Fibroblast of skin of right biceps (primary cell): ENCODE data around the gene PSME2.
A peak's percentile ranks its signal among the peaks of the same experiment; 100 is the strongest.

ENCODE experiments used
- DNase-seq: peaks from one replicate; pipeline ENCODE4 v3.0.0-alpha.2; 2013

Gene PSME2, protein sequence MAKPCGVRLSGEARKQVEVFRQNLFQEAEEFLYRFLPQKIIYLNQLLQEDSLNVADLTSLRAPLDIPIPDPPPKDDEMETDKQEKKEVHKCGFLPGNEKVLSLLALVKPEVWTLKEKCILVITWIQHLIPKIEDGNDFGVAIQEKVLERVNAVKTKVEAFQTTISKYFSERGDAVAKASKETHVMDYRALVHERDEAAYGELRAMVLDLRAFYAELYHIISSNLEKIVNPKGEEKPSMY

DNA sequence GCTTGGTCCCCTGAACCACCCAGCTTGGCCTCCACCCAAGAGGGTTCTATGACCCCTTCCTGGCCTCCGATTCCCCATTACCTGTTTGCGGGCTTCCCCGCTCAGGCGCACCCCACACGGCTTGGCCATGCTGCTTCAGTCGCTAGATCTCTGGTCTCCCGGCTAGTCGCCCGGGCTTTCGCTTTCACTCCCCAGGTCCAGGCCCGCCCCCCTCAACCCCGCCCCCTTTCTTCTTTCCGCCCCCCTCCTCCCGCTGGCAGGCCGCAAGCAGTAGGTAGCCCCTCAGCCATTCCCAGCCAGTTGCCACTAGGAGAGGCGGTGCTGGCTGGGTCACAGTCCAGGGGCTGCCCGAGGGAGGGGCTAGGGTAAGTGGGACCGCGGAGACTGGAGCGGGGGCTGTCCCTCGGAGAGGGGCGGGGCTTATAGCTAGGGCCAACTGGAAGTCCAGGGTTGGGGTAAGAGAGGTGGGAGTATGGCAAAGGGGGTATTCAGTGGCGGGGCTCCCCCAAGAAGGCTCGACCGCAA lies at the start of gene PSME2:
Gene PSME2, minus strand, starts transcription at position 158 of the 525 bp plus-strand sequence. Its CDS starts 29 bp downstream, at position 129.
- peak; percentile 98 for DNase-seq

DNA sequence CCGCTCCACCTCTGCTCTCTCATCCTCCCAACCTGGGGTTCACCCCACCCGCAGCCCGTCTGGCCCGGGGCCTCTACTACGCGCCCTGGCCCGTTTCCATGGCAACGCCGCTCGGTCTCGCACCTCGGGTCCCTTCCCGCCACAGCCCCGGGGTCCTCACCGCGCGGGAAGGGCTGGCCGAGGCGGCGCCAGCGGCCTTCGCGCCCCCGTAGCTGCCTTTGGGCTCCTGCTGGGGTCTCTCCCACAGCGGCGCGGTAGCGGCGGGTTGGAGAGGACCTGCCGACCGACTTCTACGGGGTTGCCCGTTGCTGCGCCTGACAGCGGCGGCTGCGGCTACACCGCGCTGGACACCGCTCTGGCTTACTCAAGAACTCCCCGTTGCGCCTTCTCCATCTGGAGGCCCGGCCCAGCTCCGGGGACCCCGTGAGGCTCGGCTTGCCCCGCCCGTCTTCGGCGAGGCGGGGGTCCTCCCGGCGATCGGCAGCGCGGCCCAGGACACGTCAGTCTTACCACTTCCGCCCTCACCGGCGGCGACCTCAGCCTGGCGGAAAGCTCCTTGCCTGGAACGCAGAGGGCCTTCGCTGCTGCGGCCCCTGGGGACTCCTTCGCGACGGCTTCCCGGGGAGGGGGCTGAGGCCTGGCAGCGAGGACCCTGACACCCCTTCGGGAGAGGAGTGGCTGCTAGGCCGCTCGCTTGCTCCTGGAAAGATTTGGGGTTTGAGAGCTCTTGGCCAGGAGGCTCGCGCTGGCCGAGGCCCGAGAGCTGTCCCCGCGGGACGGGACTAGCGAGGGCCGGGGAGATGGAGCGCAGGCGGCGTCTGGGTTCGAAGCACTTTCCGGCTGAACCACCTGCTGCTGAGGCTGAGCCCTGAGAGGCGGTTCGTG lies 49.0 kb upstream of the PSME2 start, which contains the start of gene TM9SF1:
Gene TM9SF1, minus strand, starts transcription at position 256 of the 885 bp plus-strand sequence. CDS start 422 bp downstream, outside the sequence.
- peak; percentile 89 for DNase-seq

DNA sequence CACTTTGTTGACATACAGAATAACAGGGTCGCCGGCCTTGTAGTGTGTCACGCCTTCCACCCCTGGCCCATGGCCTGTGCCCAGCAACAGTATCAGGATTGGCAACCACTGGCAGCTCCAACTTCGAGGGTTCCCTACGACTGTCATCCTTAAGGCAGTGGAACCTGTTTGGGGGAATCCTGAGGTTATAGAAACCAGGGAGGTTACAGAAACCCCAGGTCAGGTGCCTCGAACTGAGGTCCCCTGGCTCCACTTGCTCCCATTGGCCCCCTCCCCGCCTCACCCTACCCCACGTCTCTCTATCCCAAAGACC lies 48.4 kb upstream of the PSME2 start:
- DNase-seq: no peak

DNA sequence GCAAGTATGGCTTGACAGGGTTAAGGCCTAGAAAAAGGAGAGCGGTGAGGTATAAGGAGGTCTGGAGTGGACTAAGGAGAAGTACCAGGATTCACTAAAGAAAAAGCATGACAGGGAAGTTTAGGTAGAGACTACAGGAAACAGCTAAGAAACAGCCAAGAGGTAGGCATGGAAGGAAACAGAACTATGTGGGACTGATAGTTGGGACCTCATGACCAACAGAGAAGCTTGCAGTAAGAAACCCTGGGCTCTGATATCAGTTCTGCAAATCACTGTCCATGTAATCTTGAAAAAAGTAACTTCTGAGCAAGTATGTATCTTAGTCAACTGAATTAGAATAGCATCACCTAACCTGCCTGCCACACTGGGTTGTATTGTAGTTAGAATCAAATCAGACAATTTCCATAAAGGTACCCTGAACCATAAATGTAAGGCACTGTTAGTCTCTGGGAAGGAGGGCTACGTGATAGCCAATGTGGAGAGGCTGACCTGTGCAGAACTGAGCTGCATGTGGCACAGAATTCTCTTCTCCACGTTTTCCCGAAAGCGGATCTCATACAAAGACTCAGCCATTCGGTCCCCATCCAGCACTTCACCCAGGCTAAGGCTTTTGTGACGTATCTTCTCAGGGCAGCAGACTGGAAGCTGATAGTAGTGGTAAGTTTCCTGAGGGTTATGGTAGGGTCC lies 47.9 kb upstream of the PSME2 start:
- no peak for DNase-seq

DNA sequence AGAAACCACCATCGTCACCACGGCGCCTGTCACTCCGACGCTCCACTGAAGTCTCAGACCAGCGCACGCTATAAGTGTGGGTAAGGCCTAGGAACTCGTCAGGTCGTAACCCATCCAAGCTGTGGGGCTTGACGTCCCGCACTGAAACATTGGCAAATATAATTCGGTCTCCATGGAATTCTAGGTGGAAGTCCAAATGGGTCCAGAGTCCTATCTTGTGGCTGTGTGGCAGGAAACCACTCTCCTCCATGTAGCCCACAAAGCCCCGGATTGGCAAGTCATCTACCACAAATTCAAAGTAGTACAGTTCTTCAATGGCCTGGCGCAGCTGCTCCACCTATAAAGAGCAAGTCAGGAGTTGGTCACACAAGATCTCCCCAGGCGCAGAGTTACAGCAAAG lies 46.5 kb upstream of the PSME2 start:
- no peak for DNase-seq

DNA sequence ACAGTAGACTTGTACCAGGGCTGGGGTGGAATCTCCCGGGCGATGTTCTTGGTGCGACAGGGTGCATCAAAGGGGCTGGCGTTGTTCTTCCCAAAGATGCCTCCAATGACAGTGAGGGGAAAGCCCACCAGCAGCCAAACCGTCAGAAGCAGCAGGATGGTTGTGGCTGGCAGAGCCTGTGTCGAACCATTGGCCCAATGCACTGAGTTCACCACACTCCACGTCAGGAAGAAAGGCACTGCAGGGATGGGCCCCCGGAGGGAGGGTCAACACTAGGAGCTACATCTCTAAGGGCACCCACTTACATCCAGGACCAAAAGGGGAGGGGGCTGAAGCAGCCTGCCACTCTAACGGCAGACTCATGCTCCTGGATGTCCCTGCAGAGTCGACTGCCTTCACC lies 44.0 kb upstream of the PSME2 start:
- no peak for DNase-seq

DNA sequence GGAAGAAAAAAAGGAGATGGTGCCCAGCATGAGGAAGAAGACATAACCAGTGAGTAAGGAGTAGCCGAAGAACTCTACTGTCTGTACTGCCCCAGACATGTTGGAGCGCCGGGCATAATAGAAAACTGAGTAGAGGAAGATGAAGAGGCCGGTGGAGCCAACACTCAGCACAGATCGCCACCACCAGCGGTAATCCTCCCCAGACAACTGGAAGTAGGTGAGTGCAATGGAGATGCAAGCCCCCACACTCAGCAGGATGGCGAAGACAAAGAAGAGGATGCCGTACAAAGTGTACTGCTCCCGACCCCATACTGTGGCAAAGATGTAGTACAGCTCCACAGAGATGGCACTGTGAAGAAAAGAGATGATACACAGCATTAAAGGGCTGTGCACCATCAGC lies 43.0 kb upstream of the PSME2 start:
- DNase-seq: no peak

DNA sequence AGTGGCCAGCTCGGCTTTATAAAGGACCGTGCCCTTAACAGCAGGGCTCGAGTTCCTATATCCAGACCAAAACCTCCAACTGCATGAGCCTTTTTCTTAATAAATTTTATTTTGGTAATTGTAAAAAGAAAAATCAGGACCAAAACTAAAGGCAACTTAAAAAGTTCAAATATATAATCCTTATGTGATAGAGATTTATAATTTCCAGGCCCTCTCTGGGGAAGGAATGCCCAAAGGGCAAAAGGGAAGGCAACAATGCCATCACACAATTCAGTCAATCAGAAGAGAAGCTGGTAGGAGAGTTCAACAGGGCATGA lies 42.6 kb upstream of the PSME2 start:
- DNase-seq: no peak

DNA sequence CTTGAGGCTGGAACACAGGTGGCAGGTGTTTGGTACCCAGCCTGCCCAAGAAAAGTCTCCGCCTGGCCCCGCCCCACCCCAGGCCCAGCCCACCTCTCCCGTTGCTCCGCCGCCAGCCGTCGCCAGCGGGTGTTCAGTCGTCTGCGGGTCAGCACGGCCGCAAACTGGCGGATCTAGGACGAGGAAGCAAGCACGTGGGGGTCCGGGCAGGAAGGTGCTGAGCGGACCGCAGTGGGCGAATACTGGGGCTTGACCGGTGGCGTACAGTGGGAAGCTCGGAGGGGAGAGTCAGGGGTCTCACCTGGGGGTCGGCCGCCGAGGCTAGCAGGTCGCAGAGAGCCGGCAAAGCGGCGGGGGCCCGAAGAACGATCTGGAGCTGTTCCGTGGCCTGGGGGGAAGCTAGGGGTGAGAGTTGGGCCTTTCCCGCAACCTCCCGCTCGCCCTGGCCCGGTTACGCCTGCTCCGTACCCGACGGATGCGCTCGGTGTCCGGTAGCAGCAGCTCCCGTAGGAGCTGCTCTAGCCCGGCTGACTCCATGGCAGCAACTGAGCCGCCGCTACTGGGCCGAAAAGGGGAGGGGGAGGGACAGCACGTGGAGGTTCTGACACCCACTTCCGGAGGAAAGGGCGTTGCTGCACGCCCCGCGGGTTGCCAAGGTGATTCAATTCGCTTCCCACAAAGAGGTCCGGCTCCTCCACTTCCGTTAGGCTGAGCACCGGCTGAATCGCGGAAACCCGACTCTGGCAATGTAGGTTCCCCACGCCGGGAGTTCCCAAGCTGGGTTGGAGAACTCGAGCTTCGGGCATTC lies 42.0 kb upstream of the PSME2 start, which contains the start of gene IPO4:
Gene IPO4, minus strand, starts transcription at position 566 of the 808 bp plus-strand sequence. Its CDS starts 29 bp downstream, at position 537.
- peak; percentile 98 for DNase-seq

DNA sequence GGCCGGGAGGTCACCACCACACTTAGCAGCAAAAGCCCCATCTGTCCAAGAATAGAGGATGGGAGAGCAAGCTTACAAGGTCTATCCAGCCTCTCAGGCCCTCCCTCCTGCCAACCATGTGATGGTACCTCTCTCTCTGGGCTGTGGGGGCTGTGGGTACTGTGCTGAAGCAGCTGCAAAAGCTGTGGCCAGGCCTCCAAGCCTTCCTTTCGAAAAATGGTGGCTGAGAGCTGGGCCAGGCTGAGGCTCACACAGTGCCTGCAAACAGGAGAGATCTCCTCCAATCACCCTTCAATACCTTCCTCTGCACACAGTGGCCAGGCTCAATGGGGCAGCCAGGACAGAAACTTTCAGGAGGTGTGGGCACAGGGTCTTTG lies 41.1 kb upstream of the PSME2 start:
- DNase-seq: no peak

DNA sequence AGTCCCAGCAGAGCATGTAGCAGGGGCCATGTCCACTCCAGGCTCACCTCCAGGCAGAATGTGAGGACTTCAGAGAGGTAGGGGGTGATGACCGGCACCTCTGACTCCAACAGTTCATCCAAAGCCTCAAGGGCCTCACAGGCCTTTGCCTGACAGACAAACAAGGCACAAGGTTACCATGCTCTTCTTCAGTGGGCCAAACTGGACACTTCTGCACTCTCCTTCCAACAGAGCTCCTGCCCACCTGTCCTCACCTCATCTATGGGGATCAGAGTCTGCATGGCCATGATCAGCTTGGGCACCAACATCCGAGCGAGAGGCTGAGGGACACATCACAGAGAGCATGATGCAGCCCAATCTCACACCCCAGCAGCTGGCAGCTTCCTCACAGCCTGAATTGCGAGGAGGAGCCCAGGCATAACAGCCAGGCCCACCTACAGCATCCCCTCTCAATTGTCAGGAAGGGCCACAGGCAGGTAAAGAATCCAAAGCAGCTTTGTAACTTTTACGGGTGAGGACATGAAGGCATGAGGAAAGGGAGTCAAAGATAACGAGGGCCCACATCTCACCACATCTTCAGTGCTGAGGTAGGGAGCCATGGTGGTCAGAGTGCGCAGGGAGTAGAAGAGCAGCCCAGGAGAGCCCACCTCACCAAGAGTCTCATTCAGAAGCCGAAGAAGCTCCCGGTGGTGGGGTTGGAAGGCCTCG lies 40.6 kb upstream of the PSME2 start:
- DNase-seq: no peak

DNA sequence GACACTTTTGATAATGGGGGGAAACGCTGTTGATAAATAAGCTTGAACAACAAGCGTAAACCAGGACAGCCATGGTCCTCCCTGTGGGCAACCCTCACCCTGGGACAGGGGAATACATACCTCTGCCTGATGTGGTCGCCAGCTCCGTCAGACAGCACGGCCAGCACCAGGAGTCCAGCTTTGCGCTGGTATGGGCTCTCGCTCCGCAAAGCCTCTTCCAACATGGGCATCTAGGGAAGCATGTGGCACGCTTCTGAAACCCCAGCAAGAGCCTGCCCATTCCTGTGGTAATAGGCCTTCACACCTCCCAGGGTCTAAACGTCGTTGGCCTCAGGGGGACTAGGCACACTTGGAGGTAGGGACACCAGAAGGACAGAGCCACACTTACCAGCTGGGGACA lies 39.3 kb upstream of the PSME2 start:
- no peak for DNase-seq

DNA sequence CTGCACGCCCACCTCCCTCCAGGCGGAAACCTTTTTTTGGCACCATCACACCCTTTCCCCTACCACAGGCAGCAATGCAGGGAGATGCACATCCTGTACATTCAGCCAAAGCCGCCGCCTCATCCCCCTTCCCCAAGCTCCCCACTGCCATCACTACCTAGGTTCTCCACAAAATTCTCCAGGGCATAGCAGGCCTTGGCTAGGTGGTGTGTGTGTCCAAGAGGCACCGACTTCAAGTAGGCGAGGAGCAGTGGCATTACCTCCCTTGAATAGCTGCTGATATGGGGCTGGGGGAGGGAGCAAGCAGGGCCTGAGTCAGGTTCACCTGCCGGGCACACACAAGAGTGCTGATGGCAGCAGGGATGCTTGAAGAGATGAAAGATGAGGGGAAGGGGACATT lies 38.6 kb upstream of the PSME2 start:
- no peak for DNase-seq

DNA sequence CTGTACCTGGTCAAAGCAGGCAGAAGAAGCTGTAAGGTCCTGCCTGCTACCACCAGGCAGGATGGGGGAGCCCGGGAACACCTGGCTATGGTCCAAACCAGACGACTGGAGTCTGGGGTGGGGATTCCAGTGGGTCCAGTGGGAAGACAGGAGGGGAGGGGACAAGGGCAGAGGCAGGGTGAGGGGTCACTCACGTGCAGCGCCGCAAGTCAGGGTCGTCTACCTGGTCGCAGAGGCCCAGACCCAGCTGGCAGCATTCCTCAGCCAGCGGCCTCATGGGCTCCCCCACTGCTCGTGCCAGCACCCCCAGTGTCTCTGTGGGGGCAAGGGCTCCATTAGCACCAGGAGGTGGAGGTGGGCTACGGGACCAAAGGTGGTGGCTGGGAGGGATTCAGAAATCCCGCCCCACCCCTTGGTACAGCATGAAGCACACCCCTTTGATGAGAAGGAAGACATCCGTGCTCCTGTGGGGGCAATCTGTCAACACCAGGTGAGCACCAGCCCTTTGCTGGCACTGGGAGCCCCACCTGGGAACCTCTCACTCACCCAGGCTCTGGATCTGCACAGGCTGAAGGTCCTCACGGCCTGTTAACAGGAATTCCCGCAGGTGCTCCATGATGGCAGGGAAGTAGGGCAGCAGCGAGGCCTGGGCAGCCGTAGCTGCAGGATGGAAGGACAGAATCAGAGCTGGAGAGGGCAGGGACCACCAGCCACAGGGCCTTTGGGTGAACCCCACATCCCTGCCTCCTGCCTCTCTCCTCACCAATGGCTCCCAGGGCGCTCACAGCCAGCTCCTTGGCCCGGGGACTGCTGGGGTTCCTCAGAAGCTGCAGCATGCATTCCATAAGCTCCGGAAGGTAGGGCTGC lies 37.9 kb upstream of the PSME2 start:
- no peak for DNase-seq

DNA sequence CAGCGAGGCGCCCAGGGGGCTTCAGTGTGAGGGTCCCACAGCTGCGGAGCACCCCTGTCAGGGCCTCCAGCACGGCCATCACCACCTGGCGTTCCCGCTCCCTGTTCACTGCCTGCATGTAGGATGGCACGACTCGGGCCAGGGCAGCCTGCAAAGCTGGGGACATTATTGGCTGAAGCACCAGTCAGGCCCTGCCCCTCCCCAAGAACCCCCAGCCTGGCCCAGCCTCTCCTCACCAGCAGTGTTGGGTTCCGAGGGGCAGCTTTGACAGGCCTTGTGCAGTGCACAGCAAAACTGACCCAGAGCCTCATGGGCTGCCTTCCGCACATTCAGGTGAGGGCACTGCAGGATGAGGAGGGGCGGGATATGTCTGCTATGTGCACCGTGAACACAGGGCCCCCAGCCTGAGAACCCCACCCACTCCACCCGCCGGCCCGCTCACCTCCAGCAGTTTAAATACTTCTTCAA lies 36.6 kb upstream of the PSME2 start:
- DNase-seq: no peak

DNA sequence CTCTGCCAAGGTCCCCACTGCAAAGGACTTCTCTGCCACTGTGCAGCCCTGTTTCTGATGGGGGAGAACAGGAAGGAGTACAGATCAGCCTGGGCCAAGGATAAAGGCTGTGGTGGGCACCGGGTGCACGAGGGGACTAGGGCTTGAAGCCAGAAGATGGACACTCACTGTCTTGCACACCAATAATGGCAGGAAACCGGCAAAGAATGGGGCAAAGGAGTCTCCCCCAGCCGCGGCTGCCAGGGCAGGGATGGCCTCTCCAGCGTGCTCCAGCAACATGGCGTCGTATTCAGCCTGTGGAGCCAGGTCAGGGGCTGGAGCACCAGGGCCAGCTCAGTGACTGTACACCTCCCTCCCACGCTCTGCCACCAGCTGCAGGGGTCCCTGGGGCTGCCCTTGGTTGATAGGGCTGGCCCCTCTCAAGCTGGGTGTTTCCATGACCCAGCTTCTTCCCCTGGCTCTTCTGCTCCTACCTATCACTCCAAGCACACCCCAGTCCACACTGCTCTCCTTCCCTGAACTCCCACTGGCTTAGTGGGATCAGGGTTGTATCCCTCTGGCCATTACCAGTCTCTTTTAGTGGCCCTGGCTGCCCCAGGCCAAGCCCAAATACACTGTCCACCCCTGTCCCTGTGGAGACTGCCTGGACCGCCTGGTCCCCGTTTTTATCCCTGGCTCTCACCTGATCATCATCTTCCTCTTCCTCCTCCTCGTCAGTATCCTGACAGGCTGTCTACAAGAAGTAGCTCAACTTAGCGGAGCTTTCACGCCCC lies 35.9 kb upstream of the PSME2 start:
- no peak for DNase-seq

DNA sequence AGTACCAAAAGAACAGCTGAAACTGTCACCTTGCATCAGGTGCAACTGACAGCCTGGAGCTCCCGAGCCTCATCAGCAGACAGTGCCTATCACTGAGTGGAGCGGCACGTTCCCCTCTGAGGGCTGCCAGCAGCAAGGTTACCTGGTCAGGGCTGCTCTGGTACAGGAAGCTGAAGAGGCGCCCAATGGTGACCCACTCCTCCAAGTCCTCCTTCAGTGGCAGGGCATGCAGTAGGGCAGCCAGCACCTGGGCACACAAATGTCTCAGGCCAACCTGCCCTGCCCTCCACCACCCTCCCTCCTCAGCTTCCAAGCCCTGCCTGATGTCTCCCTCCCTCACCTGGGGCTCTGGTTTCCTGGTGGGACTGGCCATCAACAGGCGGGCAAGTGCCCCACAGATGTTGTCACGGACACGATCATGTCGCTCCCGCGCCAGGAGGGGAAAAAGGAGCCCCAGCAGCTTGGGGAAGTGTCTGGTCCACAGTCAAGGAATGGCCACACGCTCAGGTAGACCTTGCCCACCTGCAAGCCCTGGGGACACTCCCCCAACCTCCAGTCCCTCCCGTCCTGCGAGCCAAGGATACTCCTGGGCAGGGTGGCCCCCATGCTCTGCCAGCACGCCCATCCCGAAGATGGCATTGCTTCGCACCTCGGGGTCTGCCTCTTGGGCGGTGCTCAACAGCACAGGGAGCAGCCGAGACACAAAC lies 35.1 kb upstream of the PSME2 start:
- DNase-seq: no peak

DNA sequence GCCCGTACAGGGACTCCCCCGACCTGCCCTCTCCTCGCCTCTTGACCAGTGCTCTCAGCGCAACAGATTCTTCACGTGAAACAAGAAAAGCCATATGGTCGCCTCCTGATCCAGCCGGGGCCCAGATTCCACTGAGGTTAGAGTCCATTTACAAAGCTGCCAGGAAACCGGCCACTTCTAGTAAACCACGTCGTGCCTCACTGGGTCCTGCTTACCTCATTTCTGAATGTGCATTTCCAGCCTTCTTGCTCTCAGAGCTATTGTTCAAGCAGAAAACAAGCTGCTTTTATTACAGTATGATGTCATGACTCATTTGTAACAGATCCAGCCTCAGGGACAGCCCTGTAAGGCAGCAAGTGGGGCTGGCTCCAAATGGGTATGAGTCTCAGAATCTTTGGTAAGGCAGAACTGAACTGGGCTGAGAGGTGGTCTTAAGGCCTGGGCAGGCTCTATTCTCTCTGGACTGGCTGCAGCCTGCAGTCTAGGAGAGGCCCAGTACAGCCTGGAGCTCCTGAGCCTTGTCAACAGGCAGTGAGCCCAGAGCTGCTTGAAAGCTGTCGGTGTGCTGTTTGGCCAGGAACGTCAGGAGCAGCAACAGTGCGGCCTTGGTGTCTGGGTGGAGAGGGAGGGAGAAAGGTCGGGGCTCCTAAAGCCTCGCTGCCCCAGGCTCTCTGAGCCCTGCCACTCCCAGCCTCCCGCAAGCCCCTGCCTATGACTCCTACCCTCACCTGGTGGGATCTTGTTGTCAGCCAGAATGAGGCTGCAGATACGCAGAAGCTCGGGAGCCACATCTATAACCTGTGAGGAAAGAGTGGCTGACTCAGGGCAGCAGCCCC lies 33.8 kb upstream of the PSME2 start:
- DNase-seq: peak; percentile 53
